HG03196 (cell line): ENCODE data around the gene WDR33.

ENCODE experiments used
- ATAC-seq: cut with Tn5 transposase; IDR thresholded peaks from one replicate; pipeline ENCODE4 v1.9.1; 2021; ENCODE audit not compliant: unreplicated experiment

WDR33 gene

DNA sequence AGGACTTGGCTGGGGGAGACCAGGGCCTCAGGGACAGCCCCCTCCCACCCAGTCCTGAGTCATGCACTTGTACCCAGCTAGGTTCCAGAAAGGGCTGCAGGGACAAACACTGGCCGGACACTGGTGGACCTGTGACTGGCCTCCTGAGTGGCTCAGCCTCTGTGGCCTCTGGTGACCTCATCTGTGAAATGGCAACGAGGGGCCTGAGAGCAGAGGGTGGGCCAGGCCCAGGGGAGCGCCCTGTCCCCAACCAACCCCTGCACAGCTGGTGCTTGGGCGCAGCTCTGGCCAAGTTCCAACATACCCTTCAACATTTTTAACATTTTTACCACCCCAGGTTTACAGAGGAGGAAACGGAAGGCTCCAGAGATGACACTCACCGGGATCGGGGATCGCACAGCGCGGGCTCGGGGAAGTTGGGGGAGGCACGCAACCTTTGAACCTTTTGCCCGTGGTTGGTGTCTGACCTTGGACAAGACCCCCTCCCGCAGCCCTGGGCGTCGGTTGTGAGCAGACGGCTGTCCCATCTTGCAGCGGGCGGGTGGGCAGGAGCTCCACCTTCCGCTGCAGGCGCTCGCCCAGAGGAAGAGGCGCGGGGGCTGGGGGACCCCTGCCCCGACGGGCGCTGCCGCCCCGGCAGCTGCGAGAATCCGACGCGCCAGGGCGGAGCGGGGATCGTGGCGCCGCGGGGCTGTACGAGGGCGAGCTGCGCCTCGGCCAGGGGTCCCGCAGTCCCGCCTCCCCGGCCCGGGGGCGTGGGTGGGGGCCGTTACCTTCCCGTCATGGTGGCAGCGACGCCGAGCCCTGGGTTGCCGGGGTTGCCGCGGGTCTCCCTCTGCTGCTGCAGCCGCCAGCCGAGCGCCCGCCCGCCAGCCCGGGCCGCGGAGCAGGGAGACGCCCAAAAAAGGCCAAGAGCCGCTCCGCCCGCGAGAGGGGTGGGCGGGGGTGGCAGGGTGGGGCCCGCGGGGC is 136.4 kb downstream of the WDR33 start:
- no peak for ATAC-seq

DNA sequence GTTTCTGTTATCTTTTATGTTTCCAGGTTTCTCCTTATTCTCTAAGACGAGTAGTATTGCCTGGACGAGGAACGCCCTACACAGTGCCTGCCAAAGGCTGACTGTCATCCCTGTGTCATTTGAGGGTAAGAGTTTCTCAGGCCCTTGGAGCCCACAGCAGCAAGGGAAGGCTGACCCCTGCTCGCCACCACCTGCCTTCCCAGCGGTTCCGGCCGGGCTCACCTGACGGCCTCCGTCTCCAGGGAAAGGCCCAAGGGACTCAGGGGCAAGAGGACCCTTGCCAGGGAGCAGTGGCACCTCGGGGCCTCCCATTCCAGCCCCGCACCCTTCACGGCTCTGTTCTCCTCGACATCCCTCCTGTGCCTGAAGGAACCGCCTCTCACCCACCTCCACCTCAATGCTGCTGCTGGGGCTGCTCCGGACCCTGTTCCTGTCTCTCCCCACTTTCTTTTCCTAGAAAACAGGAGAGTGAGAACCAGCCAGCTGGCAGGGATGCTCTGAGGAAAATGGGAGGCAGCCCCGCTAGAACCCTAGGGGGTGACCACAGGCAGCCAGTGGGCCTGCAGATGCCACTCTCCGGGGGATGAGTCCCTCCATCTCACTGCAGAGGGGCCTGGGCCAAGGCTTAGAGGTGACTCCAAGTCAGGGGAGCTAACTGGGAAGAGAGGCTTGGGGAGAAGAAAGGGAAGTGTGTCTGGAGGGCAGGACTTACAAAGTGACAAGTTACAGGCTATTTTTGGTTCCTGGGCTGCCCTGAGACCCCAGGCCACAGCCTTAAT is 137.5 kb downstream of the WDR33 start:
- ATAC-seq = no peak

DNA sequence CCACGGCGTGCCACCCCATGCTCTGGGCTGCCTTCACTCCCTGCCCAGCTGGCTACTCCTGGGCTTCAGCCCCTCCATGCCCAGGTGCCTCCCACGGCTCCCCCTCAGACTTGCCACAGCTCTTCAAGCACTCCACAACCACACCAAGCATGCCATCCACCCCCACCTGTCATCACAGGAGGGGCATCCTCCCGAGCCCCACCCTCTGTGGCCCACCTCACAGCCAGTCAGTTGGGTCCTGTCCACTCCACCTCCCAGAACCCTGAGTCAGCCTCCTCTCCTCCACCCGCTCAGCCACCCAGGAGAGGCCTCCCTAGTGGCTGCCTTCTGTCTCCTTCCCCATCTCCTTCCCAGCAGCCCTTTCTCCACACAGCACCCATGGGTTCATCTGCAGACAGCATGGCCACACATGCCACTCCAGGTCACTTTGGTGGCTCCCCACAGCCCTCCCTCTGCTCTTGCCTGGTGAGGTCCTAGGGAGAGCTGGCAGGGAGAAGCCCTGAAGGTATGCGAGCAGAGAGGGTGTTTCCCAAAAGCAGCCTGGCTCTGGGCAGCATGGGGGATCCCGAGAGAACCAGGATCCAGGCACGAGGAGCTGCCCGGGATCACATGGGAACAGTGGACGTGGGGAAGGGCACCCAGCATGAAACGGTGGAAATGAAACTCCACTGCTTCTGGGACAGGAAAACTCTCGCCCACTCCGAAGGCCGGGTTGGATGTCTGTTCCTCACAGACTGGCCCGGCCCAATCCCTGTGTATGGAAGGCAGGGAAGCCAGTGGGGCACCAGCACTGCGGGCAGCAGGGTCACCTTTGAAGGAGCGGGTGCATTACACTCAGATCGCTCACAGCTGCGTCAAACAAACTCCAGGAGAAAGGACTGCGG is 138.4 kb downstream of the WDR33 start:
- ATAC-seq = no peak

DNA sequence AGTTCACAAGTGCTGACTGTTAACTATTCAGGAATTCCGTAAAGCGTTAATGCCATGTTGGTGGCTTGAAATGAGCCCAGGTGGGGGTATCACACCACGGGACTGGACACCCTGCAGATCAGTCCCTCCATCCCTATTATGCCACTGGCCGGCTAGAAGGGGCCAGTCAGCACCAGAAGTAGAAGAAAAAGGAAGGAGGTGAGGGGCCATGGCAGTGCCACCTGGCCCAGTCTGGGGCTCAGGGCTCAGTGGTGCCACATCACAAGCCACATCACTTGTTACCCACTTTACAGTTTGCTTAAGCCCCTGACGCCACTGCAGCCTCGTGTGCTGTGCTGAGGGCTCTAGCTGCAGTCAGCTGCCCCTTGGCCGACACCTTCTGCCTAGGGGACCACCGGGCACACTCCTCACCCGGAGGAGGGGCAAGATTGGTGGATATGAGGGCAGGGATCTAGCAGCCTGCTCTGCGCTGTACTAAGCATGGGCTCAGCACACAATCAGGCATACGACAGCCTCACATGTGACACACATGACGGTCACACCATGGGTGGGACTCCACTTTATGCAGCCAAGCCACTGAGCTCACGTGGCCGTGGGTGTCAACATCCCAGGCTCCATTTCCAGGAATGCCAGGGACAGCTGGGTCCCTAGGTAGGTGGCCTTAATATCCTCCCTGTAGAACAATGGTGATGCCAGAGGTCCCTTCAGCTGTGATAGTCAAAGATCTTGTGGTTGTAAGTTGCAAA is 139.2 kb downstream of the WDR33 start:
- no peak for ATAC-seq

DNA sequence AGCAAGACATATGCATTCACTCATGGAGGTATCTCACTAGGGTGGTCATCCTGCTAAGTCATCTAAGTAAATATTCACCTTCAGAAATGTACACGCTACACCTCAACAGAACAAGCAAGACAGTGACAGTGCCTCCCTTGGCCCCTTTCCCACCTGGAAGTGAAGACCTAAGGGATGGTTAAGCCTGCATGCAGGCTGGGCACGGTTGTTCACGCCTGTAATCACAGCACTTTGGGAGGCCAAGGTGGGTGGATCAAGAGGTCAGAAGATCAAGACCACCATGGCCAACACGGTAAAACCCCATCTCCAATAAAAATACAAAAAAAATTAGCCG is 140.0 kb downstream of the WDR33 start:
- ATAC-seq = no peak

DNA sequence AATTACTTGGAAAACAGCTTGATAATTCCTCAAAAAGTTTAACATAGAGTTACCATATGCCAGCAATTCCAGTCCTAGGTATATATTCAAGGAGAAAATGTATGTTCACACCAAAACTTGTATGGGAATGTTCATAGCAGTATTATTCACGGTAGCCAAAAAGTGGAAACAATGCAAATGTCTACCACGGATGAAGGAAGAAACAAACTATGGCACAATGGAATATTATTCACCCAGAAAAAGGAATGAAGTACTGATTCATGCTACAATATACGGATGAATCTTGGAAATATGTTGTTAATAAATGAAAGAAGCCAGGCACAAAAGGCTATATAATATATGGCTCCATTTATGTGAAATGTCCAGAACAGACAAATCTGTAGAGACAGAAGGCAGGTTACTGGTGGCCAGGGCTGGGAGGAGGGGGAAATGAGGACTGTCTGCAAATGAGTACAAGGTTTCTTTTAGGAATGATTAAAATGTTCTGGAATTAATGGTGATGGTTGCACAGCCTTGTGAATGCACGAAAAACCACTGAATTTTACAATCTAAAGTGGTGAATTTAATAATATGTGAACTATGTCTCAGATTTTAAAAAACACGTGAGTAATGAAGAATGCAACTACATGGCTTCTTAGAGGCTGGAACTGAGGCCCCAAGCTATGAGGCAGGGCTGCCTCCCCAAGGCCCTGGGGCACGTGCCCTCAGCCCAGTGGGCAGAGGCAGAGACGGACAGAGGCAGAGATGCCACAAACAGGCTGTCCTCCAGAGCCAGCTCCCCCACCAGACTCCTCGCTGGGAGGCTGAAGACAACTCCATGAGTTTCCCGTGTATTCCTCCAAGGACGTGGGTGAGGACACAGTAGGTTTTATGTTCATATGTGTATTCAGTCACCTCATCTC is 140.7 kb downstream of the WDR33 start:
- no peak for ATAC-seq

DNA sequence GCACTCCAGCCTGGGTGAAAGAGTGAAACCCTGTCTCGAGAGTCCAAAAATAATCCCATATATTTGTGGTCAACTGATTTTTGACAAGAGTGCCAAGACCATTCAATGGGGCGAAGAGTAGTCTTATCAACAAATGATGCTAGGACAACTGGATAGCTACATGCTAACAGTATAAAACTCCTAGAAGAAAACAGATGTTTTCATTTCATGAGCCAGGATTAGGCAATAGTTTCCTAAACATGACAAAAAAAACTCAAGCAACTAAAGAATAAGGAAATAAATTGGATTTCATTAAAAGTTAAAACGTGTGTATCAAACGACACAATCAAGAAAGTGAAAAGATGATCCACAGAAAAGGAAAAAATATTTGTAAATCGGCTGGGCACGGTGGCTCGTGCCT is 141.9 kb downstream of the WDR33 start:
- ATAC-seq = no peak

DNA sequence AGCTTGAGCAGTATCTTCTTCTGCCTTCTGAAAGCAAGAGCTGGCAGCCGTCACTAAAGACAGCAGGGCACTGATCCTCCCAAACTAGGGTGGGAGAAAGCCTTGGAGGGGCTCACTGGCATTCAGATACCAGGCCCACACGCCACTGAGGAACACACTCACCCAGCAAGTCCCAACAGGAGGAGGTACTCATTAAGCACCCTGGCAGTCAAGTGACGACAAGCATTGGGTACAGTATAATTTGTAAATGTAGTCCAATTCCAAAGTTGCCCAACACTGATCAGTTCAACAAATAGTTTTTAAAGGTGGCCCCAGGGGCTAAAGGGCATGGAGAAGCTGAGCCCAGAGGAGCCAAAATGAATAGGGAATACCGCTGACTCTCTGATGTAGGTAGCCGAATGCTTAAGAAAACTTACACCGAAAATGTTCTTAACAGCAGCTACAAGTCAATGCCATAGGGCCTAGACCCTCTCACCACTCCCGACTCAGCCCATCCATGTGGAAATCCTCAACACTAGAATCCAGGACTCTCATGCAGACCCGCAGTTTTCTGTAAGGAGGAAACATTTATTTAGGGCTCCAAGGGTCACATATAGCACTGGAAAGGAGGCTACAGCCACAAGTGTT is 145.6 kb downstream of the WDR33 start:
- no peak for ATAC-seq

DNA sequence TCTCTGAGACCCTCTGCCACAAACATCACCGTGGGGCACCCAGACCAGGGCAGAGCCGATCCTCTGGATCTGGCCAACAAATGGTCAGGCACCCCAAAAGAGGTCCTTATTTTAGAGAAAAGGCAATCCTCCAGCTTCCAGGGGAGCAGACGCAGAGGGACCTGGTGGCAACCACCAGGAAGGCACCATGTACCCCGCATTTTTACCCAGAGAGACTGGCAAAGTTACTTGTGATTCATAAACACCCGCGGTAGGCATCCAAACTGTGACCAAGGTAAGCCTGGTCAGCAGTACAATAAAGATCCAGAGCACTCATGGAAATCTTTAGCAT is 146.1 kb downstream of the WDR33 start:
- ATAC-seq = no peak

DNA sequence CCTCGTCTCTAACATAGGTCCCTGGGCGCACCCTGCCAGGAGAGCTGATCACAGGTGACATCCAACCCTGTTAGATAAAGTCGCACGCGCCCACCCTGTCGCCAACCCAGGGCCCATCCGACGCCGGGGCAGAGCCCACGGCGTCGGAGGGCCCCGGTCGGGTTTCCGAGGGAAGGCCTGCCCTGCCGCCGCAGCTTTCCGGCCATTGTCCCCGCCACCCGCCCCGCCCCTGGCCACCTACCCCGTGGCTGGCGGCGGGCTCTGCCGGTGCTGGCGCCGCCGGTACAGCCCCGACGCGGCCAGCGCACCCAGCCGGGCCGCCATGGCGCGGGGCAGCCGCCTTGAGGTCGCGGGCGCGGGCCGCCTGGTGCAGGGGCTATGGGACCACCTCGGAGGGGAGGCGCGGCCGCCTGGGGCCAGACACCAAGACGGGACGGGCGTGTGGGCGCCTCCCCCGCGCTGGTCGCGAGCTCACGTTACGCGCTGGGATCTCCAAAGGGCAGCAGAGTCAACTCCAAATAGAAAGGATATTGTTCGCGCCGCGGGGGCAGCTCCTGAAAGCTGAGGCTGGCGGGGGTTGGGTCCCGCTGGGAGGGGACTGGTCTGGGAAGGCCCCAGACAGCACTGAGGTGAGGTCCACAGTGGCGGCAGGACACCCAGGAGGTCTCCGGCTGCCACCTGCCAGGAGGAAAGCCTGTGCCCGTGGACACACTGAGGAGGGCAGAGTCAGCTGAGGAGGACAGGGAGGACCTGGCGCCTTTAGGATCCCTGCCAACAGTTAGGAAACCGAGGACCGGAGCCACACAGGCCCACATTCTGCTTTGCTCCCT is 146.7 kb downstream of the WDR33 start:
- ATAC-seq = no peak

DNA sequence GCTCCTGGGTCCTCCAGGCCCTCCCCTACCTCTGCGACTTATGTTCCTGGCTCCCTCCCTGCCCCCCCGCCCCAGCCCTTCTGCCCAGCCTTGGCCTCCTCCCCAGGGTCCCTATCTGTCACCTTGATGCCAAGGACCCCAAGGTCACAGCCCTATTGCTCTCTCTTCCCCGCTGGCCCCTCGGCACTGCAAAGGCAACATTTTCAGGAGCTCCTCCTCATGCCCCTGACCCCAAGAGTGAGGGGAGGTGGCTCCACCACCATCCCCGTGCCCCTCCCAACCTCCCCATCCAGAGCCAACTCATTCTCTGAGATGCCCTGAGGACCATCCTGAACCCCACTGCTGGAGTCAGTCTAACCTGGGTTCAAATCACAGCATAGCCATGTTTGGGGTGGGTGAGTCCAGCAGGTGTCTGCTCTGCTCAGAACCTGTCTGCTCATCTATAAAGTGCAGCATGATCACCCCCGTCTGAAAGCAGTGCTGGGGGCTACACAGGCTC is 147.4 kb downstream of the WDR33 start:
- ATAC-seq = no peak

DNA sequence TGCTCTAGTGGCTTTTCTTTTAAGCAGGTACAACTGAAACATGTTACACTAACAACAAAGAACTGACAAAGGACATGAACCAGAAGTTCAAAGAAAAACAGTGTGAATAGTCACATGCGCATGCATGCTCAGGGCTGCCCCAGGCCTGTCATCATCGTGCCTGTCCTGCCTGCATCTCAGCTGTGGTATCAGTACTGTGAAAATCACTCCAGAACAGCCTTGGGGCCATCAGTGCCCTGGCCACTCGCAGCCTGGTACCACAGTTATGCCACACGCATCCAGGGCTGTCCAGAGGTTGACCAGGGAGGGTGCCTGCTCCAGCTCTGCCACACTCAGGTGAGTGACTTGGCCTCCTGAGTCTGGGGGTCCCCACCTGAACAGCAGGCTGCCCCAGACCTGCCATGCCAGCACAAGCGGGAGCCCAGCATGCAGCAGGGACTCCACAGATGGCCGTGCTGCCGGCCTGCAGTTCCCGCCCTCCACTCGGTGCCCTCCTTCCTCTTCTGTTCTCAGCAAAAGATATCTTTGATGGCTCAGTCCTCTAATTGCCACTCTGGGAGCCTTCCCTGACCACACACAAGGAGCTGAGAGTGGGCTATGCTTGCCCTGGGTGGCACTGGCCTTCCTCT is 147.9 kb downstream of the WDR33 start:
- ATAC-seq = no peak

DNA sequence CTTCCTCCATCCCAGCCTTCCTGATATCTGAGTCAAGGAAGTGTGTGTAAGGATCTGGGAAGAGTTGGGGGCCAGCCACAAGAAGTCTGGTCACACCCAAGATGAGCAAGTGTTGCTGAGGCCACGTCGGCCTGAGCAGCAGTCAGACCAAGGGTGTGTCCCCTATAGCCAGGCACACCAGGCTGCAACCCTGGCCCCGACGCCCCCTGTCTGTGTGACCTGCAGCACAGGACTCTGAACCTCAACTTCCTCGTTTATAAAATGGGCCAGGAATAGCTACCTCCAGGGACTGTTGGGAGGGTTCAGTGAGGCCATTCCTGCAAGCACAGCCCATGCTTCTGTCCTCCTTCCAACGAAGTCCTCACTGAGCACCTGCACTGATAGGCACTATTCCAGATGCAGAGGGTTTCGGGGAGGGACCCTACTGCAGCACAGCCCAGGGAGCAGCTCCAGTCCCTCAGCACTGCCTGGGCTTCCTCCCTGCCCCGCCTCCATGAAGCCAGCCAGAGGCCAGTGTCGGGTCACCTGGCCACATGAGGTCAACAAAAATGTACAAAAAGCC is 148.9 kb downstream of the WDR33 start:
- no peak for ATAC-seq

DNA sequence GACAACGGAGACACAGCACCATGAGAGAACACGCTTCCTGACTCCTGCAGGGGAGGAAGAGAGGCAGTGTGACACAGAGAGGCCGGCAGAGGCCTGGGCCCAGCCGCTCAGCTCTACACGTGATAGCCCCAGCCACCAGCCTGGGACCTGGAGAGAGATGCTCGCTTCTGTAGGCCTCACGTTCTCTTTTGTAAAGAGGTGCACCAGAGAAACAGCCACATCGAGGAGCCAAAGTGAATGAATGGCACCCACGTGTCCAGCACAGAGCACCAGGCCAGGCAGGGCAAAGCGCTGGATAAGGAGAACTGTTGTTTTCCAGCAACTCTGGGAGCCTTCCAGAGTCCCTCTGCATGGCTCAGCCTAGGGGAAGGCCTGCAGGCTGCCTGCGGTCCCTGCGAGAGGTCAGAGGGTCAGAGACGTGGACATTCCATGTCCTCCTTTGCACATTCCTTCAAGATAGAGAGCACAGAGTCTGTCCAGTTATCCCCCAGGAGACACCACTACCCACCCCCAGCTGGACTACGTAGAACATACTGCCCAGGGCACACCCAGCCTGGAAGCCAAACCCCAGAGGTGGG is 149.8 kb downstream of the WDR33 start:
- no peak for ATAC-seq

DNA sequence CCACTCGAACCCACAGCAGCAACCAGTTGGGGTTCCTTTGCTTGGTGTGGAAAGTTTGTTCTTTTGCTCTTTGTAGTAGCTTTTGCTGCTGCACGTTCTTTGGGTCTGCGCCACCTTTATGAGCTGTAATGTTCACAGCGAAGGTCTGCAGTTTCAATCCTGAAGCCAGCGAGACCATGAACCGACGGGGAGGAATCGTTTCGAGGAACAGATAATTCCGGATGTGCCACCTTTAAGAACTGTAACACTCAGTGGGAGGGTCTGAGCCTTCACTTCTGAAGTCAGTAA is 150.7 kb downstream of the WDR33 start:
- no peak for ATAC-seq

DNA sequence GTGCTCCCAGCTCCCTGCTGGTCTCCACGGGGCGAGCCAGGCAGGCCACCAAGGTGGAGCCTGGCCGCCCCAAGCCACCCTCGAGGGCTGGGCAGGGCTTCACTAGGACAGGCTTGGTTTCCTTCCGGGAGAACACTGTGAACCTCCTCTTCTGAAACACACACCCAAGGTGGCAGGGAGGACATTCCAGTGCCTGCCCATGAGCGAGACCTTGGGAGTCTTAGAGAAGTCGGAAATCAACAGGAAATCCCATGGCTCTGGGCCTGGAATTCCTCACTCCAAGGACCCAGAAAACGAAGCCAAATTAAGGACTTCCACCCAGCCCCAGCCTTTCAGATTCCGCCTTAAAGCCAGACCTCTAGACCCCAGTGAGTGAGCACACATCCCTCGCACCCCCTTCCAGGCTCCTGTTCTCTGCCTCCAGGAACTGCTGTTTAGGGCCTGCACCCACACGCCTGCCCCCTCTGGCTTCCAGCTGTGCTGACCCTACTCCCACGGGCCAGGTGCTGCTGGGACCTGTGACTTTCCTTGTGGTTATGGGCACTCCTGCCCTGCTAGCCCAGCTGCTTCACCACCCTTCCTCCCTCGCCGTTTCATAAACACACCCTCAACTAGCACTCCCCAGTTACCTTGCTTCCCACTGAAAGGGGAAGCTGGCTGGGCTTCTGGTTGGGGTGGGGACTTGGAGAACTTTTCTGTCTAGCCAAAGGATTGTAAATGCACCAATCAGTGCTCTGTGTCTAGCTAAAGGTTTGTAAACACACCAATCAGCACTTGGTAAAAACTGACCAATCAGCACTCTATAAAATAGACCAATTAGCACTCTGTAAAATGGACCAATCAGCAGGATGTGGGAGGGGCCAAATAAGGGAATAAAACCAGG is 151.3 kb downstream of the WDR33 start:
- ATAC-seq = no peak
